Hepatocyte (in vitro differentiated cells): Measurements from ENCODE around the gene ACKR3. TPM values are rescaled to one million over a fixed set of nuclear protein-coding genes. Genes with fewer than 3 reads are reported as not detected.

Experiments
- DNase-seq: peaks from one replicate; pipeline ENCODE4 v3.0.0-alpha.2; 2016; ENCODE audit warnings: low spot score
- H2AFZ ChIP-seq: fragments of 200-600 bp; sonication (generic); 2 replicates; pipeline ENCODE4 v1.6.0; 2016; ENCODE audit warnings: antibody characterized with exemption, mild to moderate bottlenecking
- H3K27ac ChIP-seq: fragments of 200-600 bp; sonication (generic); 2 replicates; pipeline ENCODE4 v1.5.1; 2016; ENCODE audit warnings: mild to moderate bottlenecking
- H3K27me3 ChIP-seq: fragments of 200-600 bp; sonication (generic); 2 replicates; pipeline ENCODE4 v1.6.1; 2016
- H3K36me3 ChIP-seq: fragments of 200-600 bp; sonication (generic); replicated peaks from 2 replicates; pipeline ENCODE4 v1.5.1; 2016; ENCODE audit warnings: low read depth; ENCODE audit not compliant: insufficient read depth
- H3K4me1 ChIP-seq: fragments of 200-600 bp; sonication (generic); 2 replicates; pipeline ENCODE4 v1.5.1; 2016; ENCODE audit warnings: mild to moderate bottlenecking, moderate library complexity; ENCODE audit not compliant: insufficient read depth
- H3K4me2 ChIP-seq: fragments of 200-600 bp; sonication (generic); 2 replicates; pipeline ENCODE4 v1.6.0; 2016
- H3K4me3 ChIP-seq: fragments of 200-600 bp; sonication (generic); 2 replicates; pipeline ENCODE4 v1.5.1; 2016; ENCODE audit warnings: mild to moderate bottlenecking
- H3K79me2 ChIP-seq: fragments of 200-600 bp; sonication (generic); 2 replicates; pipeline ENCODE4 v1.6.0; 2017; ENCODE audit warnings: mild to moderate bottlenecking
- H3K9me2 ChIP-seq: fragments of 200-600 bp; sonication (generic); replicated peaks from 2 replicates; pipeline ENCODE4 v1.6.0; 2017; ENCODE audit warnings: mild to moderate bottlenecking; ENCODE audit not compliant: insufficient read depth
- H3K9me3 ChIP-seq: fragments of 200-600 bp; sonication (generic); 2 replicates; pipeline ENCODE4 v1.5.1; 2016; ENCODE audit warnings: low read depth, mild to moderate bottlenecking
- H4K20me1 ChIP-seq: fragments of 200-600 bp; sonication (generic); 2 replicates; pipeline ENCODE4 v1.6.0; 2016; ENCODE audit warnings: mild to moderate bottlenecking; ENCODE audit not compliant: insufficient read depth, poor library complexity, severe bottlenecking
- EZH2 ChIP-seq: fragments of 200-600 bp; sonication (generic); IDR thresholded peaks from 2 replicates; pipeline ENCODE4 v1.6.1; 2016; ENCODE audit warnings: antibody characterized with exemption, mild to moderate bottlenecking, borderline replicate concordance
- EZH2phosphoT487 ChIP-seq: fragments of 200-600 bp; sonication (generic); IDR thresholded peaks from one replicate; pipeline ENCODE4 v1.6.1; 2018; ENCODE audit warnings: antibody characterized with exemption, mild to moderate bottlenecking, low read depth, moderate library complexity; ENCODE audit not compliant: unreplicated experiment, severe bottlenecking
- WGBS: methylation state at CpG from one replicate; pipeline ENCODE4 v1.1.6; 2016; ENCODE audit warnings: low lambda C conversion rate; ENCODE audit errors: missing lambda C conversion rate; 5-methylcytosine and 5-hydroxymethylcytosine counted together
- polyA plus RNA-seq: library from polyadenylated mRNA; unstranded; fragments of >200 nt; fragmentation: Nextera tagmentation; extraction: Ambion mirVana; gene quantifications from 2 replicates; pipeline ENCODE4 v1.2.1, GENCODE V29; 2016
- total RNA-seq: library from RNA; depleted of rRNA; stranded (reverse); fragments of >200 nt; gene quantifications from 2 replicates; pipeline ENCODE4 v1.2.3, GENCODE V29; 2014
- TF ChIP-seq, protein P1 (sequence below): fragments of 200-600 bp; sonication (generic); IDR thresholded peaks from 2 replicates; pipeline ENCODE4 v1.5.1; 2016; ENCODE audit warnings: antibody characterized with exemption, mild to moderate bottlenecking; ENCODE audit not compliant: poor library complexity

Gene ACKR3
- total and polyA plus RNA-seq, 2 experiments from 2014 or later = 49.5 to 58.9 TPM

DNA sequence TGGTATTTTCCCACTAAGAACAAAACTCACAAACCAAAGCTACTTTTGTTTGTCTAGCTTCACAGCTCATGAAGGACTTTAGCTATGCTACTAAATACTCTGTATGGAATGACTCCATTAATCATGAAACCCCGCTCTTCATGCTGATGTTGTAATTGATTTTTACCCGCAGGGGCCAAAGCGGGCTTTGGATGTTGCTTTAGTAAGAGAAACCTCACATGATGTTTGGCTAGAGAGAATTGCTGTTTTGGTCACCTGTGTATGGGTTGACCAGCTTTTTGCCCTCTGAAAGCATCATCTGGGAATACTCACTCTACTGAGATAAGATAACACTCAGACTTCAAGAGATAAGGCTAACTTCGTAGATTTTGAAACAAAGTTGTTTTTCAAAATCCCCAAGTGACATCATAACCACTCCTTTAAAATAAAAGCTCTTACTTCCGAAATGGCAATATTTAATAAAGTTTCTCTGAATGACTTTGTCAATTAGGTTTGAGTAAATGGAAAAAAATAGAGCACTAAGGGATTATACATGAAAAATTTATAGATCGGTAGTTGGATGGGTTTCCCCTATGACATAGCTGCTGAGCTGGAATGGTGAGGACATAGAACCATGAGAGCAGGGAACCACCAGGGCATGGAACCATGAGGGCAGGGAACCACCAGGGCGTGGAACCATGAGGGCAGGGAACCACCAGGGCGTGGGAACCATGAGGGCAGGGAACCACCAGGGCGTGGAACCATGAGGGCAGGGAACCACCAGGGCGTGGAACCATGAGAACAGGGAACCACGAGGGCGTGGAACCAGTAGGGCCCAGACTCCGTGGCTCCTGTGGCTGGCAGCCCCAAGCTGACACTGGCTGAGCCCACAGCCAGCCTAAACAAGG lies 31.9 kb downstream of the ACKR3 start:
- Histone ChIP-seq H4K20me1 (no peaks in the 10 kb centered on the region), H3K27me3 (no peaks in the 10 kb centered on the region), H3K4me3 (no peak overlapping the region), H3K9me2 (no peaks in the 10 kb centered on the region), H3K36me3 (no peaks in the 10 kb centered on the region), H3K4me1 (no peaks in the 10 kb centered on the region), H3K27ac (peak overlapping the region; percentile 30), H3K4me2 (no peak overlapping the region), H3K9me3 (no peaks in the 10 kb centered on the region), H3K79me2 (no peaks in the 10 kb centered on the region), H2AFZ (no peak overlapping the region)
- TF ChIP-seq EZH2 = no peak
- TF ChIP-seq, protein P1, sequence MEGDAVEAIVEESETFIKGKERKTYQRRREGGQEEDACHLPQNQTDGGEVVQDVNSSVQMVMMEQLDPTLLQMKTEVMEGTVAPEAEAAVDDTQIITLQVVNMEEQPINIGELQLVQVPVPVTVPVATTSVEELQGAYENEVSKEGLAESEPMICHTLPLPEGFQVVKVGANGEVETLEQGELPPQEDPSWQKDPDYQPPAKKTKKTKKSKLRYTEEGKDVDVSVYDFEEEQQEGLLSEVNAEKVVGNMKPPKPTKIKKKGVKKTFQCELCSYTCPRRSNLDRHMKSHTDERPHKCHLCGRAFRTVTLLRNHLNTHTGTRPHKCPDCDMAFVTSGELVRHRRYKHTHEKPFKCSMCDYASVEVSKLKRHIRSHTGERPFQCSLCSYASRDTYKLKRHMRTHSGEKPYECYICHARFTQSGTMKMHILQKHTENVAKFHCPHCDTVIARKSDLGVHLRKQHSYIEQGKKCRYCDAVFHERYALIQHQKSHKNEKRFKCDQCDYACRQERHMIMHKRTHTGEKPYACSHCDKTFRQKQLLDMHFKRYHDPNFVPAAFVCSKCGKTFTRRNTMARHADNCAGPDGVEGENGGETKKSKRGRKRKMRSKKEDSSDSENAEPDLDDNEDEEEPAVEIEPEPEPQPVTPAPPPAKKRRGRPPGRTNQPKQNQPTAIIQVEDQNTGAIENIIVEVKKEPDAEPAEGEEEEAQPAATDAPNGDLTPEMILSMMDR = no peak
- TF ChIP-seq EZH2phosphoT487 = no peak
- WGBS = 79% methylated on average over 13 of the region's 13 CpGs
- DNase-seq = peak; percentile 39

GRCh38 chr2:236602678-236603077 lies 33.1 kb downstream of the ACKR3 start:
- TF ChIP-seq, protein P1 = no peak
- TF ChIP-seq EZH2 (no peak), EZH2phosphoT487 (no peak)
- H3K4me3 ChIP-seq = no peak overlapping the region
- no peak overlapping the region for H2AFZ ChIP-seq
- no peak overlapping the region for H3K27ac ChIP-seq
- DNase-seq = no peak
- WGBS = 65% methylated on average over 4 of the region's 4 CpGs
- H3K9me3 ChIP-seq = no peaks in the 10 kb centered on the region
- H3K4me2 ChIP-seq = no peak overlapping the region
- H3K79me2 ChIP-seq = no peaks in the 10 kb centered on the region
- H3K36me3 ChIP-seq = no peaks in the 10 kb centered on the region
- H4K20me1 ChIP-seq = no peaks in the 10 kb centered on the region
- no peaks in the 10 kb centered on the region for H3K27me3 ChIP-seq
- peaks cover 2% of the 10 kb centered on the region for H3K4me1 ChIP-seq
- no peaks in the 10 kb centered on the region for H3K9me2 ChIP-seq

DNA sequence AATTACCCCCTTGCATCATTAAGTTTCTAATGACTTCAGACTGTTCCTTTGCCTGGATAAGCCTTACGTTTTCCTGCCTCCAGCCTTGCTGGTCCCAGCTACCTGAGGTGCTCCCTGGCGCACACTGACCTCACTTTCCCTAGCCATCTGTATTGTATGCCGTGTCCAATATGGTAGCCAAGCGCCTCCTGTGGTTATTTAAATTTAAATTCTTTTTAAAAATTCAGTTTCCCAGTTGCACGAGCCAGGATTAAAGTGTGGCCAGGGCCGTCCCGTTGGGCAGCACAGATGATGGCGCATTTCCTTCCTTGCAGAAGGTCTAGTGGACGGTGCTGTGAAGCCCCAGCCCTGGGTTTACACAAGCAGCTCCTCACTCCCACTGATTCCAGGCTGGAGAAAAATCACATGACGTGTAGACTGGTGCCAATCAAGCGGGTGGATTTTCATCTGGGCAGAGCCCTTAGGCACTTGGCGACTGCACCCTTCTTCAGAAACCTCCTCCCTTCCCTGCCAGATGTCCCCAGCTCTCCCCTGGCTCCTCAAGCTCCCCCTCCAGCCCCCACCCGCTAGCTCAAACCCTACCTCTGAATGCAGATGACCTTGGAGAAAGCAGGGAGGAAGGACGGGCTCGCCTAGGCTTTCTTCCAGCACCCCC lies 33.9 kb downstream of the ACKR3 start:
- Histone ChIP-seq H3K4me3 (no peak overlapping the region), H3K4me2 (no peak overlapping the region), H3K36me3 (no peaks in the 10 kb centered on the region), H3K27ac (no peak overlapping the region), H3K4me1 (peaks cover 10% of the 10 kb centered on the region), H2AFZ (no peak overlapping the region), H4K20me1 (no peaks in the 10 kb centered on the region), H3K27me3 (no peaks in the 10 kb centered on the region), H3K79me2 (no peaks in the 10 kb centered on the region), H3K9me2 (no peaks in the 10 kb centered on the region), H3K9me3 (no peaks in the 10 kb centered on the region)
- TF ChIP-seq, protein P1 = no peak
- TF ChIP-seq EZH2 (no peak), EZH2phosphoT487 (no peak)
- DNase-seq = no peak
- 93% methylated on average over 13 of the region's 15 CpGs for WGBS
